GM08714 (cell line): ENCODE results near the gene REEP1.

Experiments used
- H3K4me3 ChIP-seq: fragments of 200-500 bp; sonication (Bioruptor generic); 2 replicates; pipeline ENCODE4 v1.5.1; 2014; ENCODE audit warnings: mild to moderate bottlenecking, low read length, inconsistent platforms
- ZNF274 ChIP-seq: IDR thresholded peaks from 2 replicates; pipeline ENCODE4 v1.6.1; 2012; ENCODE audit warnings: mild to moderate bottlenecking, low read depth, low read length

Gene REEP1, protein sequence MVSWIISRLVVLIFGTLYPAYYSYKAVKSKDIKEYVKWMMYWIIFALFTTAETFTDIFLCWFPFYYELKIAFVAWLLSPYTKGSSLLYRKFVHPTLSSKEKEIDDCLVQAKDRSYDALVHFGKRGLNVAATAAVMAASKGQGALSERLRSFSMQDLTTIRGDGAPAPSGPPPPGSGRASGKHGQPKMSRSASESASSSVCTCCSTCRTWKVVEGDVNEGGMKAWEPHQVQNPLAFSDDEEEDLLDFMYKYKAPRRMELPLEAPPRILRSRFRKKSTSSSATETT

DNA sequence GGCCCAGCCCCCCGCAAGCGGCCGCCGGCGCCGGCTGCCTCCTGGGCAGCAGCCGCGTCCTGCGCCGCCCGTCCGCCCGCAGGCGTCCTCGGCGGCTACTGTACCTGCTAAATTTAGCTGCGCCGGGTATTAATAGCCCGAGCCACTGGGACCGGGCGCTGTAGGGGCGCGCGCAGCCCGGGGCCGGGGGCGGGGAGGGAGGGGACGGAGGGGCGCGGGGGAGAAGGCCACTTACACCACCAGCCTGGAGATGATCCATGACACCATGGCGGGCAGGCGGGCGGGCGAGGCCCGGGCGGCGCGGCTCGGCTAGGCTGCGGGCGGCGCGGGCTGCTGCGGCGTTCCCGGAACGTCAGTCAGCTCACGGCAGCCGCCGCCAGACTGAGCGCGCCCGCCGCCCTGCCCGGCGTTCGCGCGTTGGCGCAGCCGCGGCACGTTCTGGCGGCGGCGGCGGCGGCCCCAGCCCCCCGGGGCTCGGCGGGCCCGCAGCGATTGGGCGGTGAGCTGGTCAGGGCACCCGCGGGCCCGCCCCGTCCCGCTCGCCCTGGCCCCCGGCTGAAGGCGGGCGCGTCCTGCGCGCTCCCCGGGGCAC, at the start of gene REEP1:
TSS of gene REEP1 (minus strand) at position 383 of the 592 bp plus-strand sequence. CDS start at position 267, 116 bp downstream.
- peak within 1 kb of the TSS; percentile 26; the same call in 1 of the 2 replicates for H3K4me3 ChIP-seq
- no peak for TF ChIP-seq ZNF274

- no peak overlapping the region for H3K4me3 ChIP-seq
- no peak for TF ChIP-seq ZNF274
Observed at GRCh38 chr2:86383844-86384243, 46.4 kb upstream of the REEP1 start.

DNA sequence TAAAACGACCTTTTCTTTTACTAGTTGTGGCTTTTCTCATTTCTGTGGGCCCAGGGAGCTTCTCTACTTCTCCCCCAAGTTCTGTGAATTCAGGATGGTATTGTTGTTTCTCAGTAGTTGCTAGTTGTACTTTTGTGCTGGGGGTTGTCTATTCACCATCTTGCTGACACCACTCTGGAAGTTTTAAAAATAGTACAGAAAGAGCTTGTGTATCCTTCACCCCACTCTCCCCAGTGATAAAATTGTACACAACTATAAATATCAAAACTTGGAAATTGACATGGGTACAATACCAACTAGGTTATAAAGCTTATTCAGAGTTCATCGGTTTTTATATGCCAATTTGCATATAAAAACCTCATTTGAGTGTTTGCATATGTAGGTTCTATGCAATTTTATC, 45.3 kb upstream of the REEP1 start:
- TF ChIP-seq ZNF274, result no peak
- H3K4me3 ChIP-seq, result no peak overlapping the region

GRCh38 chr2:86382108-86382507, 44.7 kb upstream of the REEP1 start:
- TF ChIP-seq ZNF274, result no peak
- H3K4me3 ChIP-seq, result no peak overlapping the region

DNA sequence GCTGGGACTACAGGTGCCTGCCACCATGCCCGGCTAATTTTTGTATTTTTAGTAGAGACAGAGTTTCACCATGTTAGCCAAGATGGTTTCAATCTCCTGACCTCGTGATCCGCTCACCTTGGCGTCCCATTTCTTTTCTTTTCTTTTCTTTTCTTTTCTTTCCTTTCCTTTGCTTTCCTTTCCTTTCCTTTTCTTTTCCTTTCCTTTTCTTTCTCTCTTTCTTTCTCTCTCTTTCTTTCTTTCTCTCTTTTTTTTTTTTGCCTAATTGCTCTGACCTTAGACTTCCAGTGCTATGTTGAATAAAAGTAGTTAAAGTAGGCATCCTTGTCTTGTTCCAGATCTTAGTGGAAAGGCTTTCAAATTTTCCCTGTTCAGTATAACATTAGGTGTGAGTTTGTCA, 41.0 kb upstream of the REEP1 start:
- TF ChIP-seq ZNF274, result no peak
- no peak overlapping the region for H3K4me3 ChIP-seq

- H3K4me3 ChIP-seq, result no peak overlapping the region
- TF ChIP-seq ZNF274, result no peak
Observed at GRCh38 chr2:86375623-86376022, 38.2 kb upstream of the REEP1 start.

GRCh38 chr2:86372641-86373502, 35.4 kb upstream of the REEP1 start:
- no peak for TF ChIP-seq ZNF274
- H3K4me3 ChIP-seq, result no peak overlapping the region

GRCh38 chr2:86372133-86372532, 34.7 kb upstream of the REEP1 start:
- H3K4me3 ChIP-seq, result no peak overlapping the region
- no peak for TF ChIP-seq ZNF274

DNA sequence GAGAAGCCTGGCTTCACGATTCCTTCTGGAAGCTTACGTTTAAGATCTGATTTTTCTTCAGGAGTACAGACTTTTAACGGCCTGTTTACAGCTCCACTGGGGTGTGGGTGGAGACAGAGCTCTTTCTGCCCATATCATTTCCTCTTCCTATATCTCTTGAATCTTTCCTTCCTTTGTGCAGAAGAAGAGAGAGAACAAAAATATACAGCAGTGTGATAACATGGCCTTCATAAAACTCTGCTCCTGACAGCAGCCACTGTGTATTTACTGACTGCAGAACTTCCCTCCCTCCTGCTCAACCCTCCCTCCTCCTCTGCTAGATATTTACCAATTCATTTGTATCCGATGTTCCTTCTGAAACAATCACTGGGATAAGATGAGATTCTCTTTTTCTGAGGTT, 34.1 kb upstream of the REEP1 start:
- no peak for TF ChIP-seq ZNF274
- H3K4me3 ChIP-seq, result no peak overlapping the region

GRCh38 chr2:86370579-86370978, 33.2 kb upstream of the REEP1 start:
- TF ChIP-seq ZNF274, result no peak
- no peak overlapping the region for H3K4me3 ChIP-seq

GRCh38 chr2:86368161-86368824, 30.9 kb upstream of the REEP1 start:
- no peak for TF ChIP-seq ZNF274
- H3K4me3 ChIP-seq, result no peak overlapping the region

DNA sequence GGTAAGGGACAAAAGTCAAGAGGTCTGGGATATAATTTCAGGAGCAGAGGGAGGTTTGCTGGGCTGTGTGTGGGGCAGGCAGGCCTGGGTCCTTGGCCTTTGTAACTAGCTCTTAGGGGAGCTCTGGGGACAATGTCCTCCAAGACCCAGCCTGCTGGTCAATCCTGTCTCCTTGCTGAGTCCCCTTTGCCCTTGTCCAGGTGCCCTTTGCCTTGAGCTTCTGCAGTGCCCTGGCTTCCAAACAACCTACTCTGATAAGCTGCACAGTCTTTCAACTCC, 30.0 kb upstream of the REEP1 start:
- no peak overlapping the region for H3K4me3 ChIP-seq
- no peak for TF ChIP-seq ZNF274

- H3K4me3 ChIP-seq, result no peak overlapping the region
- no peak for TF ChIP-seq ZNF274
Observed at GRCh38 chr2:86366651-86367498, 29.4 kb upstream of the REEP1 start.

DNA sequence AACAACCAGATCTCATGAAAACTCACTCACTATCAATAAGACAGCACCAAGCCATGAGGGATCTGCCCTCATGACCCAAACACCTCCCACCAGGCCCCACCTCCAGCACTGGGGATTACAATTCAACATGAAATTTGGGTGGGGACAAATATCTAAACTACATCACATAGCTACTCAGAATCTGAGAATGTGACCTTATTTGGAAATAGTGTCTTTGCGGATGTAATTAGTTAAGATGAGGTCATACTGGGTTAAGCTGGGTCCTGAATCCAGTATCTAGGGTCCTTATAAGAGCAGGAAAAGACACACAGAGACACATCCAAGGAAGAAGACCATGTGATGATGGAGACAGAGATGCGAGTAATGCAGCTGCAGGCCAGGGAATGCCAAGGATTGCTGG, 27.5 kb upstream of the REEP1 start:
- TF ChIP-seq ZNF274, result no peak
- H3K4me3 ChIP-seq, result no peak overlapping the region

GRCh38 chr2:86360776-86361175, 23.4 kb upstream of the REEP1 start:
- no peak for TF ChIP-seq ZNF274

More at GRCh38 chr2:86360776-86361175, 23.4 kb upstream of the REEP1 start:
- no peak overlapping the region for H3K4me3 ChIP-seq
